Natural killer cell (primary cell): ENCODE data around the gene BCAS1. TPM values are rescaled to one million over a fixed set of nuclear protein-coding genes. Genes with fewer than 3 reads are reported as not detected.

ENCODE experiments used
- ATAC-seq, 3 donors: fragments of 150-1000 bp in 2 of 3; fragments of 200-7000 bp in 1 of 3; cut with Tn5 transposase; 1 replicate in 1 of 3; 2 replicates in 2 of 3; pipeline ENCODE4 v1.10.0; 2021; ENCODE audit warnings: mild to moderate bottlenecking in 2 of 3, moderate library complexity in 2 of 3
- DNase-seq, 2 donors: peaks; one replicate each; pipeline versions ENCODE4 v3.0.0 to v3.0.0-alpha.2; 2013 to 2021; ENCODE audit warnings: mixed read lengths in 1 of 2
- H3K27ac ChIP-seq: one replicate; pipeline ENCODE4 v1.5.1; 2013; ENCODE audit warnings: mild to moderate bottlenecking, low read length
- H3K27me3 ChIP-seq: one replicate; pipeline ENCODE4 v1.6.1; 2013; ENCODE audit warnings: low read length; ENCODE audit not compliant: control insufficient read depth, insufficient read depth
- H3K36me3 ChIP-seq: one replicate; pipeline ENCODE4 v1.6.1; 2013; ENCODE audit warnings: low read length; ENCODE audit not compliant: control insufficient read depth, insufficient read depth
- H3K4me1 ChIP-seq: one replicate; pipeline ENCODE4 v1.6.1; 2013; ENCODE audit warnings: low read length; ENCODE audit not compliant: control insufficient read depth, insufficient read depth
- H3K4me3 ChIP-seq: one replicate; pipeline ENCODE4 v1.5.1; 2013; ENCODE audit warnings: low read length
- H3K9me3 ChIP-seq: one replicate; pipeline ENCODE4 v1.6.1; 2013; ENCODE audit warnings: low read length; ENCODE audit not compliant: control insufficient read depth, insufficient read depth
- H3K27ac Mint-ChIP-seq, 2 donors: one replicate each; pipeline ENCODE4 v1.8.0; 2022; ENCODE audit warnings: mild to moderate bottlenecking in 2 of 2, mixed read lengths in 2 of 2, moderate library complexity in 1 of 2
- H3K27me3 Mint-ChIP-seq, 2 donors: one replicate each; pipeline ENCODE4 v1.8.0; 2022; ENCODE audit warnings: low read depth in 2 of 2, mixed read lengths in 2 of 2
- H3K36me3 Mint-ChIP-seq: one replicate; pipeline ENCODE4 v1.8.0; 2022; ENCODE audit warnings: mixed read lengths
- H3K4me1 Mint-ChIP-seq, 2 donors: one replicate each; pipeline ENCODE4 v1.8.0; 2022; ENCODE audit warnings: mixed read lengths in 2 of 2
- H3K4me3 Mint-ChIP-seq: one replicate; pipeline ENCODE4 v1.8.0; 2022; ENCODE audit warnings: mild to moderate bottlenecking, moderate library complexity, mixed read lengths
- H3K9me3 Mint-ChIP-seq, 2 donors: one replicate each; pipeline ENCODE4 v1.8.0; 2022; ENCODE audit warnings: mixed read lengths in 2 of 2
- WGBS: methylation state at CpG from one replicate; pipeline ENCODE4 v1.1.7; 2013; ENCODE audit warnings: missing lambda C conversion rate; ENCODE audit not compliant: insufficient coverage; 5-methylcytosine and 5-hydroxymethylcytosine counted together
- intact Hi-C: fragments of 100-400 bp; cut with micrococcal nuclease; formaldehyde crosslinking; loops from one replicate; pipeline ENCODE4 v1.14.2; 2022
- total RNA-seq, 4 donors: library from RNA; stranded (reverse); fragments of 120-200 nt in 1 of 4; gene quantifications; one replicate each; pipeline versions ENCODE4 v1.2.3 to v1.2.4, GENCODE V29; 2013 to 2022
- TF ChIP-seq, protein P1 (sequence below): fragments of 200-600 bp; IDR thresholded peaks from one replicate; pipeline ENCODE4 v1.8.0; 2022; ENCODE audit warnings: antibody characterized with exemption

BCAS1 gene
- total RNA-seq, 3 donors from 2014 or later (not counting 1 experiment from before 2014, with no cell fraction given) = 0.31 to 1.2 (median 0.68) TPM

DNA sequence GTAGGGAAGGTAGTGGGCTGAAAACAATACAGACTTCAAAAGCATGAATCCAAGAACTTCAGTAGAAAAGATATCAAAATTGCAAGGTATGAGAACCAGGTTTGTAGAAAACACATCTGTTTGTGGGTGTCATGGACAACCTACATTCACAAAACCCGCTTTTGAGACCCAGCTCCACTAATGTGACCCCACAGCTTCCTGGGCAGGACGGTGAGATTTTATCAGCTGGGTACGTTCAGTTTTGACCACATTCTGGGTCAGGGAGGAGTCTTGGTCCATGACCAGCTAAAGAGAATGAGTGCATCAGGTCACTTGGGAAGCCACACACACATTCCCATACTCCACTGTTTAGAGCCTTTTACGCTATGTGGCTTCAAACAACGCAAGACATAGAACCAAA is 77.1 kb downstream of the BCAS1 start:
- H3K27ac Mint-ChIP-seq = peak overlapping the region in 1 of 2 donors; percentile 24
- peaks cover 20 to 25% of the 10 kb centered on the region in 2 donors for H3K27me3 Mint-ChIP-seq

DNA sequence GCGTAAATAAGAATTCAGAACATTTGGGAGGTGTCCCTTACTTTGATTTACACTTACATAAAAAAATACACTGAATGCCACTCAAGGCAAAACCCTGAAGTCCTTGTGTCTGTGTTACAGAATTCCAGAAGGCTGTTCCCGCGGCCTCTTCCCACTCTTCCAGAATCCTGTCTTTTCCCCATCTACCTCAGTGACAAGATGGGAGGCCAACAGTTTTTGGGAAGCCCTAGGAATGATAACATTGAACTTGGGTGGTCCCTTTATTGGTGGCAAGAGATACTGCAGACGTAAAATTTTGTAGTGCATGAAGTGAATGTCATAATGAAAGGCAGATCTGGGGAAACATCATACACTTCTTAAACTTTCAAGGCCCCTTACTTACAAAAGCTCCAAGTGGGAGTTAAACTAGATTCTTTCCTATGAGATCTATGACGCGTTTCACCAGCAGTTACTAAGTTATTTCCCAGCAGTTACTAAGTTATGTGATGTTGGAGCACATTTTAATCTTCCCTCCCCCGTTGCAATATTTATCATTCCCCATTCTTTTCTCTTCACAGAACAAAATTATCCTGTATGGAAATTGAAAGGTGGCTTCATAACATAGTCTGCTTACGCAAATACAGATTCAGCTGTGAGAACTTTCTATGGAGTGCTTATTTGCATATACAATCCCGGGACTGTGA is 79.5 kb downstream of the BCAS1 start:
- TF ChIP-seq, protein P1, sequence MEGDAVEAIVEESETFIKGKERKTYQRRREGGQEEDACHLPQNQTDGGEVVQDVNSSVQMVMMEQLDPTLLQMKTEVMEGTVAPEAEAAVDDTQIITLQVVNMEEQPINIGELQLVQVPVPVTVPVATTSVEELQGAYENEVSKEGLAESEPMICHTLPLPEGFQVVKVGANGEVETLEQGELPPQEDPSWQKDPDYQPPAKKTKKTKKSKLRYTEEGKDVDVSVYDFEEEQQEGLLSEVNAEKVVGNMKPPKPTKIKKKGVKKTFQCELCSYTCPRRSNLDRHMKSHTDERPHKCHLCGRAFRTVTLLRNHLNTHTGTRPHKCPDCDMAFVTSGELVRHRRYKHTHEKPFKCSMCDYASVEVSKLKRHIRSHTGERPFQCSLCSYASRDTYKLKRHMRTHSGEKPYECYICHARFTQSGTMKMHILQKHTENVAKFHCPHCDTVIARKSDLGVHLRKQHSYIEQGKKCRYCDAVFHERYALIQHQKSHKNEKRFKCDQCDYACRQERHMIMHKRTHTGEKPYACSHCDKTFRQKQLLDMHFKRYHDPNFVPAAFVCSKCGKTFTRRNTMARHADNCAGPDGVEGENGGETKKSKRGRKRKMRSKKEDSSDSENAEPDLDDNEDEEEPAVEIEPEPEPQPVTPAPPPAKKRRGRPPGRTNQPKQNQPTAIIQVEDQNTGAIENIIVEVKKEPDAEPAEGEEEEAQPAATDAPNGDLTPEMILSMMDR = no peak
- H3K27me3 Mint-ChIP-seq = peaks cover 21 to 37% of the 10 kb centered on the region in 2 donors
- intact Hi-C loops = no loop called here
- no peaks in the 10 kb centered on the region for H3K27me3 ChIP-seq
- no peaks in the 10 kb centered on the region for H3K9me3 ChIP-seq
- no peak overlapping the region for H3K4me3 ChIP-seq
- peaks cover 12 to 13% of the 10 kb centered on the region in 2 donors for H3K4me1 Mint-ChIP-seq
- peaks cover 5% of the 10 kb centered on the region for H3K4me1 ChIP-seq
- no peak overlapping the region for H3K4me3 Mint-ChIP-seq
- H3K36me3 ChIP-seq = no peaks in the 10 kb centered on the region
- ATAC-seq = no peak
- H3K27ac Mint-ChIP-seq = no peak overlapping the region
- no peaks in the 10 kb centered on the region for H3K9me3 Mint-ChIP-seq
- DNase-seq = no peak
- H3K27ac ChIP-seq = no peak overlapping the region
- 96% methylated on average over 6 of the region's 9 CpGs for WGBS
- H3K36me3 Mint-ChIP-seq = no peaks in the 10 kb centered on the region

More for the DNA sequence above, 77.1 kb downstream of the BCAS1 start:
- no peaks in the 10 kb centered on the region for H3K36me3 ChIP-seq
- peaks cover 12 to 13% of the 10 kb centered on the region in 2 donors for H3K4me1 Mint-ChIP-seq
- 44% methylated on average over 5 of the region's 5 CpGs for WGBS
- no peak overlapping the region for H3K4me3 ChIP-seq
- no peaks in the 10 kb centered on the region for H3K9me3 Mint-ChIP-seq
- TF ChIP-seq, protein P1 = no peak
- intact Hi-C loops = no loop called here
- peak in 1 of 3 donors; percentile 48 for ATAC-seq
- no peaks in the 10 kb centered on the region for H3K9me3 ChIP-seq
- H3K36me3 Mint-ChIP-seq = no peaks in the 10 kb centered on the region
- peaks cover 5% of the 10 kb centered on the region for H3K4me1 ChIP-seq
- peak overlapping the region; percentile 17 for H3K4me3 Mint-ChIP-seq
- no peak overlapping the region for H3K27ac ChIP-seq
- H3K27me3 ChIP-seq = no peaks in the 10 kb centered on the region
- no peak for DNase-seq

DNA sequence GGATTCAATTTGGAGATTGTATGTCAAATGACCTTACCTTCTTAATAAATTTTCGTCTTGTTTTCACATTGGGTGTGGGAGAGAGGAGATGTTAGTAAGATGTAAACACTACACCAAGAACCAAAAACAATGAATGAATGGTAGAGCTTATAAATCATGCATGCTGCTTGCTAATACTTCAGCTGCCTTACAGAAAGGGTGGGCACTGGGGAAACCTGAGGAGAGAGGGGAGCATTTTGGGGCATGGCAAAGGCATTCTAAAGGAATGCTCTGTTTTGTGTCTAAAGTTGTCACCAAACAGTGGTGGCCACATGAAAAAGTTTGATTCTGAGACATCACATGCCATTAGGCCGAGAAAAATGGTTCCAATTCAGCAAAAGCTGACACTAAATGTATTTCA is 80.4 kb downstream of the BCAS1 start:
- H3K4me1 Mint-ChIP-seq = peaks cover 12 to 13% of the 10 kb centered on the region in 2 donors
- H3K9me3 ChIP-seq = no peaks in the 10 kb centered on the region
- H3K4me1 ChIP-seq = peaks cover 5% of the 10 kb centered on the region
- WGBS = 71% methylated on average over 1 of the region's 2 CpGs
- no peaks in the 10 kb centered on the region for H3K9me3 Mint-ChIP-seq
- no peak overlapping the region for H3K4me3 Mint-ChIP-seq
- no peak overlapping the region for H3K27ac Mint-ChIP-seq
- intact Hi-C loops = no loop called here
- no peaks in the 10 kb centered on the region for H3K27me3 ChIP-seq
- peaks cover 21 to 38% of the 10 kb centered on the region in 2 donors for H3K27me3 Mint-ChIP-seq
- H3K27ac ChIP-seq = no peak overlapping the region
- H3K4me3 ChIP-seq = no peak overlapping the region
- TF ChIP-seq, protein P1 = no peak
- DNase-seq (no peak), ATAC-seq (no peak)
- no peaks in the 10 kb centered on the region for H3K36me3 Mint-ChIP-seq
- no peaks in the 10 kb centered on the region for H3K36me3 ChIP-seq

DNA sequence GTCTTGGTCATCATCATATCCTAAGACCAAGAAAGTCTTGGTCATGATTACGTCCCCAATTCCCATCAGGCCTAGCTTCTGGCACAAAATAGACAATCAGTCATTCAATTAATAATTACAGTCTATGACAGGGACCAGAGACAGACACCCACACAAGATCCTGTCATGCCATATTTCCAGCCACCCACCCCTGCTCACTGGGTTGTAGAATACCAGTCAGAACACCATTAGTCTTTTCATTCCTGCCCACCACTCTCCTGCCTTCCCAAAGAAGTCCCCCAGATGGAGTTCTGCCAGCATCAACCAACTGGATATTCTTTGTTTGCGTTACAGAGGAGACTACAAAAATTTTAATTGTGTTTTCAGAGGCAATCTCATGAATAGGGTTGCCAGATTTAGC is 81.0 kb downstream of the BCAS1 start:
- no peak overlapping the region for H3K27ac Mint-ChIP-seq
- no peak overlapping the region for H3K27ac ChIP-seq
- no peak overlapping the region for H3K4me3 Mint-ChIP-seq
- H3K36me3 ChIP-seq = no peaks in the 10 kb centered on the region
- H3K27me3 Mint-ChIP-seq = peaks cover 21 to 44% of the 10 kb centered on the region in 2 donors
- no peak overlapping the region for H3K4me3 ChIP-seq
- no peaks in the 10 kb centered on the region for H3K36me3 Mint-ChIP-seq
- H3K27me3 ChIP-seq = no peaks in the 10 kb centered on the region
- peaks cover 12 to 13% of the 10 kb centered on the region in 2 donors for H3K4me1 Mint-ChIP-seq
- H3K9me3 Mint-ChIP-seq = no peaks in the 10 kb centered on the region
- H3K4me1 ChIP-seq = peaks cover 5% of the 10 kb centered on the region
- DNase-seq = no peak
- no peak for ATAC-seq
- intact Hi-C loops = no loop called here
- H3K9me3 ChIP-seq = no peaks in the 10 kb centered on the region
- TF ChIP-seq, protein P1 = no peak
- 77% methylated on average over 2 of the region's 2 CpGs for WGBS
